NCI-H510A treated with DMSO at 0.1 percent for 48 hours (cell line): Measurements from ENCODE around the gene FBRS.
A peak's percentile ranks its signal among the peaks of the same experiment; 100 is the strongest.
"Not testable (repeated sequence)": the region's sequence is repeated elsewhere in the genome, so short reads cannot be mapped to it uniquely, and the experiment has no call there.

Experiments
- DNase-seq: peaks from one replicate; lab custom pipeline; 2025; lab: John Stamatoyannopoulos, UW

Gene FBRS

GRCh38 chr16:30698816-30699614 lies 40.8 kb downstream of the FBRS start, which contains the start of gene SRCAP:
TSS of gene SRCAP (plus strand) at chr16:30699171. CDS start at chr16:30700825, 1,654 bp downstream.
- peak; percentile 84 for DNase-seq

GRCh38 chr16:30699615-30700099 lies 41.4 kb downstream of the FBRS start:
- no peak for DNase-seq

- DNase-seq = no peak
These were observed 42.3 kb downstream of the FBRS start for GRCh38 chr16:30700491-30700890.

GRCh38 chr16:30700971-30701370 lies 42.7 kb downstream of the FBRS start:
- no peak for DNase-seq

- DNase-seq = not testable (repeated sequence)
These were observed 44.8 kb downstream of the FBRS start for GRCh38 chr16:30703071-30703470.

GRCh38 chr16:30703971-30704370 lies 45.7 kb downstream of the FBRS start:
- DNase-seq = no peak

- no peak for DNase-seq
These were observed 47.8 kb downstream of the FBRS start for GRCh38 chr16:30706046-30706445.

- DNase-seq = no peak
These were observed 52.7 kb downstream of the FBRS start for GRCh38 chr16:30710971-30711370.

- no peak for DNase-seq
These were observed 53.5 kb downstream of the FBRS start for GRCh38 chr16:30711712-30712111.

GRCh38 chr16:30715750-30716445 lies 57.7 kb downstream of the FBRS start:
- no peak for DNase-seq

GRCh38 chr16:30720086-30720485 lies 61.9 kb downstream of the FBRS start:
- DNase-seq = no peak
